Mesodermal cell (in vitro differentiated cells): Measurements from ENCODE around the gene OR2S2.
"Not testable (repeated sequence)": the region's sequence is repeated elsewhere in the genome, so short reads cannot be mapped to it uniquely, and the experiment has no call there.

ENCODE experiments used
- H3K27ac ChIP-seq: 2 replicates; pipeline ENCODE4 v1.7.0; 2013; ENCODE audit warnings: mild to moderate bottlenecking, low read depth, low read length, moderate library complexity; ENCODE audit not compliant: severe bottlenecking
- H3K36me3 ChIP-seq: 2 replicates; pipeline ENCODE4 v1.7.1; 2013; ENCODE audit warnings: mild to moderate bottlenecking, low read length, moderate library complexity; ENCODE audit not compliant: control insufficient read depth, insufficient read depth
- H3K4me1 ChIP-seq: one replicate; pipeline ENCODE4 v1.7.1; 2013; ENCODE audit warnings: mild to moderate bottlenecking, low read length; ENCODE audit not compliant: insufficient read depth, control insufficient read depth, poor library complexity, severe bottlenecking
- H3K4me3 ChIP-seq: 2 replicates; pipeline ENCODE4 v1.7.0; 2013; ENCODE audit warnings: low read length, control low read depth, mild to moderate bottlenecking; ENCODE audit not compliant: insufficient read depth, poor library complexity, severe bottlenecking; ENCODE audit errors: extremely low read depth
- H3K9me3 ChIP-seq: 2 replicates; pipeline ENCODE4 v1.7.1; 2013; ENCODE audit warnings: mild to moderate bottlenecking, low read length, moderate library complexity; ENCODE audit not compliant: control insufficient read depth
- whole genome bisulfite sequencing, 2 experiments: methylation state at CpG; one replicate each; pipeline ENCODE4 v1.1.5; 2013; ENCODE audit warnings: missing lambda C conversion rate in 2 of 2; ENCODE audit not compliant: insufficient coverage in 2 of 2; 5-methylcytosine and 5-hydroxymethylcytosine counted together

Gene OR2S2

DNA sequence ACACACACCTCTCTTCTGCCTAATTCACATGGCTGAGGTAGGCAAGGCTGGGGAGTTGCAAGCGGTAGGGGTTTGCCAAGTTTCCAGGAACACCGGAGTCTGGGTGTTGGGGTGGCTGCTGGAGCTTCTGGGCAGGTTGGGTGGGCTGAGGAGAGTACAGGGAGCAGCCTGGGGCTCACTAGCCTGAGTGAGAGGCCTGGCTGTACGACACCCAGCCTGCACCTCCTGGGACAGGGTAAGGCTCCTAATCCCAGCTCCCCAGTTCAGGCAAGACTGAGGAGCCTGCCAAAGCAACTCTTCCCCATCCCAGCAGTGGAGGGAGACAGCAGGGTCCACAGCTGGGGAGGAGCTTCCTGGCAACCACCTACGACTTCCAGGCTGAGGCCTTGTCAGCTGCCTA is 40.7 kb downstream of the OR2S2 start:
- Histone ChIP-seq H3K4me1 (peaks cover 3% of the 10 kb centered on the region), H3K36me3 (no peaks in the 10 kb centered on the region), H3K4me3 (no peak overlapping the region), H3K9me3 (no peaks in the 10 kb centered on the region), H3K27ac (no peak overlapping the region)
- 63 to 91% methylated on average over 1 to 3 of the region's 4 CpGs for WGBS, 2 experiments

DNA sequence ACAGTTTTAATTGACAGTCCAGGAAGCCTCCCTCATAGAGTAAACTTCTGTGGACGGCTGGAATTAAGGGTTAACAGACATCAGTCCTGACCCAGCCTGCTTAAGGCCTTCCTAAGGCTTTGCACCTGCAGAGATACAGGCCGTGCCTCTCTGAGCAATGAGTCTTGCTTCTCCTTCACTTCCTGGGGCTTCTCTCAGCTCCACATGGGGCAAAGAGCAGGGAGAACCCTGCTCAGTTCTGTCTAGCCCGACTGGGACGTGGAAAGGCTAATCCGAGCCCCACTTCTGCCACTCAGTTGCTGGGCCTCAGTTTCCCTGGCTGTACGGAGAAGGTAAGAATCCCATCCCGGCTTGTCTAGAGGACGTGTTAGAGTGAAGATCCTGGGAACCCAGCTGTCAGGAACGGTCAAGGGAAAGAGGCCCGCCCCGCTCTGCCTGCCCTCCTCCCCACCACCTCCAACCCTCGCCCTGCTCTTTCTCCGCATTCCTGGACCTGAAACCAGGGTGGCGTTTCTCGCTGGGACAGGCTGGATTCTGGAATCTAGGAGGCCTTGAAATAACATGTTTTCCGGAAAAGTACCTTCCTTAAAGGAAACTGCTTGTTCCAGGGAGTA is 42.2 kb downstream of the OR2S2 start:
- Histone ChIP-seq H3K4me3 (no peak overlapping the region), H3K36me3 (no peaks in the 10 kb centered on the region), H3K4me1 (peaks cover 7% of the 10 kb centered on the region), H3K9me3 (no peaks in the 10 kb centered on the region), H3K27ac (no peak overlapping the region)
- 79 to 87% methylated on average over 12 to 16 of the region's 16 CpGs for WGBS, 2 experiments

DNA sequence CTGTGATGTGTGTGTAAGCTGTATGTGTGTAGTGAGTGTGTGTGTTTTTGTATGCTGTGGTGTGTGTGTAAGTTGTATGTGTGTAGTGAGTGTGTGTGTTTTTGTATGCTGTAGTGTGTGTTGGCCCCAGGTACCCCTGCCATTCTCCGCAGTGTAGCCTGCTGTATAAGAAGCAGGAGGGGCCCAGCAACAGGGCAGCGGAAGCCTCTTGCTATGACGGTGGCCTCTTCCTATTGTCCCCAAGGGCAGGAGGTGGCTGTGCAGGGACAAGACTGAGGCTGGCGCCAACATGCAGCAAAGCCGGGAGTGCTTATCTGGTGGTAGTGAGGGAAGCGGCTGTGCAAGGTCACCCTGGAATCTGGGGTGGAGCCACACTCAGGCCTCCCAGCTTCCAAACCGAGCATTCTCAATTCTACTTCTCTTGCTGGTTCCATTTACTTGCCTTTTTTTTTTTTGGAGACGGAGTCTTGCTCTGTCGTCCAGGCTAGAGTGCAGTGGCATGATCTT is 43.6 kb downstream of the OR2S2 start:
- no peaks in the 10 kb centered on the region for H3K36me3 ChIP-seq
- H3K9me3 ChIP-seq, result no peaks in the 10 kb centered on the region
- peaks cover 21% of the 10 kb centered on the region for H3K4me1 ChIP-seq
- no peak overlapping the region for H3K4me3 ChIP-seq
- no peak overlapping the region for H3K27ac ChIP-seq
- WGBS, 2 experiments, result 73 to 74% methylated on average over 8 of the region's 9 CpGs

DNA sequence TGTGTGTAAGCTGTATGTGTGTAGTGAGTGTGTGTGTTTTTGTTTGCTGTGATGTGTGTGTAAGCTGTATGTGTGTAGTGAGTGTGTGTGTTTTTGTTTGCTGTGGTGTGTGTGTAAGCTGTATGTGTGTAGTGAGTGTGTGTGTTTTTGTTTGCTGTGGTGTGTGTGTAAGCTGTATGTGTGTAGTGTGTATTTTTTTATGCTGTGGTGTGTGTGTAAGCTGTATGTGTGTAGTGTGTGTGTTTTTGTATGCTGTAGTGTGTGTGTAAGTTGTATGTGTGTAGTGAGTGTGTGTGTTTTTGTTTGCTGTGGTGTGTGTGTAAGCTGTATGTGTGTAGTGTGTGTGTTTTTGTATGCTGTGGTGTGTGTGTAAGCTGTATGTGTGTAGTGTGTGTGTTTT is 44.5 kb downstream of the OR2S2 start:
- not testable (repeated sequence) for H3K9me3 ChIP-seq, H3K36me3 ChIP-seq, H3K27ac ChIP-seq

DNA sequence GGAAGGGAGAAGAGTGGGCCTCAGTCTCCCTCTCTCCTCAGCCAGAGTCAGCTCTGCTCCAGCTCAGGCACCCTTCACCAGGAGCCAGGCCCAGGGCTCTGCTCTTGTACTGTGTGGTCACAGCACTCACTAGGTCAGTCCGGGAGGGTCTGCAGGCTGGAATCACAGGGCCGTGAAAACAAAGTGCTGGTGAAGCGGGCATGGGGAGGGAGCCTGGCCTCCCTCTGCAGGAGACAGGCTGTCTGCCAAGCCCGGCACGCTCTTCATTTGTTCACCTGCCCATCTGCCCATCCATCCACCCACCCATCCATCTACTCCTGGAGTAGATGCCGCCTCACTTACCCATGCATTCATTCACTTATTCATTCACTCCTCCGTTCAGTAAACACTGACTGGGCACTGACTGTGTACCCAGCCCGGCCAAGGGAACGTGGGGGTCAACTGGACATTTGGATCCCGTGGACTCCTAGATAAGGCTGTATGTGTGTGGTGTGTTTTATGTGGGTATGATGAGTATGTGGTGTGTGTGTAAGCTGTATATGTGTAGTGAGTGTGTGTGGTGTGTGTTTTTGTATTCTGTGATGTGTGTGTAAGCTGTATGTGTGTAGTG is 45.1 kb downstream of the OR2S2 start:
- peaks cover 35% of the 10 kb centered on the region for H3K4me1 ChIP-seq
- no peak overlapping the region for H3K4me3 ChIP-seq
- WGBS, 2 experiments, result 83 to 91% methylated on average over 4 to 10 of the region's 10 CpGs
- no peaks in the 10 kb centered on the region for H3K36me3 ChIP-seq
- H3K27ac ChIP-seq, result no peak overlapping the region
- no peaks in the 10 kb centered on the region for H3K9me3 ChIP-seq

More for the DNA sequence above, 44.5 kb downstream of the OR2S2 start:
- not testable (repeated sequence) for H3K4me3 ChIP-seq
- peaks cover 31% of the 10 kb centered on the region for H3K4me1 ChIP-seq

DNA sequence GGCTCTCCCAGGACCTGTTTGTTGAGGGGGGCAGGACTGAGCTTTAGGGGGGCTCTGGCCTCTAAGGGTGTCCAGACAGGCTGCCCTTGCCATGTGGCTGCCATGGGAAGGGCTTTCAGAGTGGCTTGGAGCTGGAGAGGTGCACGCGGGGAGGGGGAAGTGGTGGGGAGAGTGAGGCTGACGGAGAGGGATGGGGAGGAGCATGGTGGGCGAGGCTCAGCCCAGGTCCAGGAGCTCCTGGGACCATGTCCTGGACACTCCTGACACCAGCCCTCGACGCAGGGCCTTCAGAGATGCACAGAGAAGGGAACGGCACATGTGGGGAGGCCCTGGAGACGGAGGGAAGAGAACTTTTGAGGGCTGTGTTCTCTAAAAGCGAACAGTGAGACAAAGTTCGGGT is 46.3 kb downstream of the OR2S2 start:
- Histone ChIP-seq H3K4me3 (no peak overlapping the region), H3K4me1 (peaks cover 45% of the 10 kb centered on the region), H3K36me3 (no peaks in the 10 kb centered on the region), H3K27ac (no peak overlapping the region), H3K9me3 (no peaks in the 10 kb centered on the region)
- 89 to 90% methylated on average over 5 to 10 of the region's 10 CpGs for WGBS, 2 experiments

DNA sequence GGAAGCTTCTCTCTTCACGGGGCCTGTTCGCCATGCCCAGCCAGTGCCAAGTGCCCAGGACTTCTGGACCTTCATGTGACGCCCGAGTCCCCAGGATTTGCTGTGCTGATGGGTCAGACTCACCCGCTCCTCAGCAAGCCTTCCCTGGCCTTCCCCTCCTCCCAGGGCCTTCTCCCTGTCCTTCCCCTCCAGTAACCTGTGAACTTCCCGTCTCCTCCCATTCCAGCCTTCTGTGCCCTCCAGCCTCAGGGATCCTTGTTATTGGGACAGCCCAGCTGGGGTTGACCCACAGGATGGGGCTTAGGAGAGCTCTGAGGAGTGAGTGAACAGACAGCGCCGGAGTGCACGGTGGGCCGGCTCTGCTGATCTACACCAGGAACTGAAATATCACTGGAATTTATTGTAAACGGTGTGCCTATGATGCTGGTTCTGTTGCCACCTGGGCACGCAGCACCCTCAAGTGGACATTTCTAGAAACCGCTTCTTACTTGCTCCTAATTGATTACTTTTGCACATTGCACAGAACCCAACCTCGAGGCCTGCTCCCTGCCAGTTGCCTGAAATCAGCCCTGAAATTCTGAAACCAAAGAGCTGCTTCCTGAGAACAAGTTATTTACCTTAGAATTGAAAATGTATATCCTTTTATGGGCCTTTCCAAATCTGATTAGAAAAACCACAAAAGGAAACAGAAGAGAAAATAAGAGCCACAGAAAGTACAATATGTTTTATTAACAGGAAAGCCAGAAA is 47.2 kb downstream of the OR2S2 start:
- H3K4me3 ChIP-seq, result no peak overlapping the region
- 81 to 88% methylated on average over 11 to 13 of the region's 14 CpGs for WGBS, 2 experiments
- peaks cover 53% of the 10 kb centered on the region for H3K4me1 ChIP-seq

DNA sequence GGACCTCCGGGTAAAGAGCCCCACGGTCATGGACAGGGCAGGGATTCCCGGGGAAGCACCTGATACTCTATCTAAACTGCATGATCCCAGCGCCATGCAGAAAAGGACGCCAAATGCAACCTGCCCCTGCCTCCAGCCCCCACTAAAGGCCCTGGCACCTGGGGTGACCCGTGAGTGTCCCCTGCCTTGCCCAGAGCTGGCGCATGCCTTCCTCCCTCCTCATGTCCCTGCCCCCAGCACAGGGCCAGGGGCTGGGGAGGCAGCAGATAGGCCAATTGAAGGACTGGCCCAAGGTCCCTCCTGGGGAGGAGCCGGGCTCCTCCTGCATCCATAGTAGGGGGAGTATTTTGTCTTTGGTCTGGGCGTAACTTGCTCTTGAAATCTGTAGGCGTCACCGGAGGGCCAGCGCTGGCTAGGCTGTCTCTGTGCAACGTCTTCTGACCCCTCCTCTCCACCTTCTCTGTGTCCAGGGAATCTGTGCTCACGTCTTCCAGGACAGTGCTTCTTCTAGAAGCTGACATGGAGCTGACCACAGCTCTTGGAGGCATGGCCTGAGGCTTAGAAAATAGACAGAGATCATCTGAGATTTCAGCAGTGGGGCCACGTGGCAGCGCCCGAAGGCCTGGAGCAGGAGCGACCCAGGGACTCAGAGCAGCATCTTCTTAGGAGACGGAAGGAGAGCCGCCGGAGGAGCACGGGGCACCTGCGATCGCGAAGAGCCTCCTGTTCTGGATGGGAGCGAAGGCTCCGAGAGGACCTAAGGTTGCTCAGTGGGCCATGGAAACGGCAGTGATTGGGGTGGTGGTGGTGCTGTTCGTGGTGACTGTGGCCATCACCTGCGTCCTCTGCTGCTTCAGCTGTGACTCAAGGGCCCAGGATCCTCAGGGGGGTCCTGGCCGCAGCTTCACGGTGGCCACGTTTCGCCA is 48.0 kb downstream of the OR2S2 start:
- no peaks in the 10 kb centered on the region for H3K9me3 ChIP-seq
- H3K4me3 ChIP-seq, result no peak overlapping the region
- no peaks in the 10 kb centered on the region for H3K36me3 ChIP-seq
- 92 to 93% methylated on average over 28 to 32 of the region's 34 CpGs for WGBS, 2 experiments
- peaks cover 57% of the 10 kb centered on the region for H3K4me1 ChIP-seq
- H3K27ac ChIP-seq, result peak overlapping the region; percentile 94

More for the DNA sequence above, 47.2 kb downstream of the OR2S2 start:
- H3K27ac ChIP-seq, result no peak overlapping the region
- H3K9me3 ChIP-seq, result no peaks in the 10 kb centered on the region
- H3K36me3 ChIP-seq, result no peaks in the 10 kb centered on the region

DNA sequence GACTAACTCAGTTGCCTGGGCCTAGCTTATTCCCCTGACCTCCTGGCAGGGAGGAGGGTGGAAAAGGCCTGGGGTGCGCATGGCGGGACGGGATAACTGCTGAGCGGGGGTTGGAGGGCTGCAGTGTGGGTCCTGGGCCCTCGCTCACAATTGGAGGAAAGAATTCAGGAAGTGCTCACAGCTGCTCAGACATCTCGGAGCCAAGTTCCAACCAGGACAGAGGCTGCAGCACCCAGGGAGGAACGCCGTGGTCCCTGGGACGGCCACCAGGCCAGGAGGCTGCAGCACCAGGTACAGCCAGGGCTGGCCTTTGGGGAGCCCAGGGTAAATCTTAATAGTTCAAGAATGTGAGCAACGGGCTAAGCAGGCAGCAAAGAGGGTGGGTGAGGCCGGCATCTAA is 48.7 kb downstream of the OR2S2 start, which contains the start of gene SPAAR:
Gene SPAAR, plus strand, starts transcription at position 217 of the 400 bp plus-strand sequence. CDS start 974 bp downstream, outside the sequence.
- Histone ChIP-seq H3K27ac (peak within 1 kb of the TSS; percentile 94), H3K9me3 (no peaks in the 10 kb centered on the region), H3K4me1 (peaks cover 61% of the 10 kb centered on the region), H3K36me3 (no peaks in the 10 kb centered on the region), H3K4me3 (no peak within 1 kb of the TSS)
- WGBS, 2 experiments, result 80 to 81% methylated on average over 8 to 11 of the region's 11 CpGs

DNA sequence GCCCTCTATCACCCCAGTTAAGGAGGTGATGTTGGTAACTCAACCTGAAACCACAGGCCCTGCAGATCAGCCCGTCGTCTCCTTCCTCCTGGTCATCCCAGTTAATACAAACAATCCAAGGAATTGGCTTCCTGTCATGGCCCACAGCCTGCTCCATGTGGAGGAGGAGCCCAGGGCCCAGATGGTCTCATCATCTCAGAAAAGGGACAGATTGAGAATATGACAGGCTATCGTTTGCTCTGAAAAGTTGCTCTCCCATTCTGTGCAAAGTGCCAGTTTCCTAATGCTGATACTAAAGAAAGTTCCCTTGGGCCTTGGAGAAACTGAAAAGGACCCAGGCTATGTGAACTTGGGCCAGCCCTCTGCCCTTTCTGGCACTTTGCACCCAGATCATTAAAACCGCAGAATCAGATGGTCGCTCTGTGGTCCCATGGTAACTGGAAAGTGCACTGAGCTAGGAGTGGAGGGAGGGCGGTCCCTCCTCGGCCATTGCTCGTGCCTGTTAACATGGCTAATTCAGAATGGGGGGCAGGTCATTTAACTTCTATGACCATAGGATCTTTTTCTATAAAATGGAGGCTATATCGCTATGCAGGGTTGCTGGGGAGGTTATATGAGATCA is 49.3 kb downstream of the OR2S2 start:
- Histone ChIP-seq H3K4me3 (no peak overlapping the region), H3K4me1 (peaks cover 61% of the 10 kb centered on the region), H3K27ac (peak overlapping the region; percentile 94), H3K36me3 (no peaks in the 10 kb centered on the region), H3K9me3 (no peaks in the 10 kb centered on the region)
- 84 to 85% methylated on average over 4 of the region's 9 CpGs for WGBS, 2 experiments
